NCI-H146 treated with DMSO at 0.1 percent for 48 hours (cell line): ENCODE measurements around the gene GFRA4.

Source experiments
- DNase-seq: peaks from one replicate; lab custom pipeline; 2025; ENCODE audit not compliant: unreplicated experiment; lab: John Stamatoyannopoulos, UW

Gene GFRA4

DNA sequence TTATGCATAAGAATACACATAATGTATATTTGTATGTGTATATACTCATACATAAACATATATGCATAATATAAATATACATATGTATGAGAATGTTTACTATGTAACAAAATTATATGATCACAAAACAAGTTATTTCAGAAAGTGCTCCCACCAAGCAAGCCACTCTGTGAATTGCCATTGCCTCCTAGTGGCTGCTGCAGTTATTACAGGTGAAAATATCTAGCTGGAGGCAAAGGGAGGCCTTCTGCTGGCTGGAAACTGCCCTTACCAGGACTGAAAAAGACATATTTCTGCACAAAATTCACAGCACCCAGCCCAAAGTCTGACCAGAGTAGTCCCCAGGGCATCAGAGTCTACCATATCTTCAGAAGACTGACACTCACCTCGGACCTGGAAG is 33.0 kb upstream of the GFRA4 start:
- no peak for DNase-seq

DNA sequence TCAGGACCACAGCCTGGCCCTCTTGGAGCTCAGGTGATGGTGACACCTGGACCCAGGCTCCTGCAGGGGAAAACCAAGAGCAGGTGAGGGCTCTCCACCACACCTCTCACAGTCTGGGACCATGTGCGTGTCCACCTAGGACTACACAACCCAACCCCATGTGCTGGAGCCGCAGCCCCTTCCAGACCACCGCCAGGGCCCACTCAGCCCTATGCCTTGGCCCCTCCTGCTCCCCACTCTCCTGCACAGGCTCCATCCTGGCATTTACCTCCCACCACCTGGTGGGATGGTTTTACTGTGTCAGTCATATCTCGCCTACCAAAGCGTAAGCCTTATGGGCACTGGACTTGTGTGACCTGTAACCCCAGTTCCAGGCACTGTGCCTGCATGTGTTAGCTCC is 31.7 kb upstream of the GFRA4 start:
- DNase-seq: no peak

DNA sequence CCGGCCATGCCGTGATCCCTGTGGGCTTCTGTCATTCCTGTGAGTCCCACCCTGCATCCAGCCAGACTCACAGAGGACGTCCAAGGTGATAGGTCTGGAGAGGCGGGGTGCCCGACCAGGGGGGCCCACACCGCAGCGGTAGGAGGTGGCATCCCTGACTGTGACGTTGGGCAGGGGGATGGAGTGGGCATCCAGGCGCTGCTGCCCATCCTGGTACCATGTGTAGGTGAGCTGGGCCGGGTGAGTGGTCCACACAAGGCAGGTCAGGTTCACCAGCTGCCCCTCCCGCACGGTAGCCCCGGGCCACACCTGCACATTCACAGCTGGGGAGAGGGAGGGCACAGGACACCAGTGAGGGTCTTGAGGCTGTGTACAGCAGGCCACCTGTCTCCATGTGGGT is 30.2 kb upstream of the GFRA4 start:
- no peak for DNase-seq

DNA sequence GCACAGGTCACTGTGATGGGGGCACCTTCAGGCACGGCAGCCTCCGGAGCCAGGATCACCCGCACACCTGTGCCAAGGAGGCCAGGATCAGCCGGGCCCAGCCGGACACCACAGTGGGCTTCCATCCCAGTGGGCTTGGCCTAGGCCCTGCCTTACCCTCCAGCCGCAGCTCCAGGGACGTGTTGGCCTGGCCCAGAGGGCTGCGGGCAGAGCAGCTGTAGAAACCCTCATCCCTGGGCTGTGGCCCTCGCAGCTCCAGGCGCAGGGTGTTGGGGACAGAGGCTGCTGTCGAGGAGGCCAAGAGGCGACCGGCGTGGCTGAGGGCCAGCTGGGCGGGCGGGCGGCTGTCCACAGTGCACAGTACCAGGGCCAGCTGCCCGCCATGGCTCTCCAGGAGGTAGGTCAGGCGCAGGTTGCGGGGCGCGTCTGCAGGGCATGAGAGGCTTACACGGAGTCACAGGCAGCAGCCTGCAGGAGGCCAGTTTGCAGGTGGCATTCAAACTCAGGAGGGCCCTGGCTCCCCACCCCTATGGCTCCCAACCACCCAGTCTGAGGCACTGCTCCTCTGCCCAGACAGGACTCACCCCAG is 29.6 kb upstream of the GFRA4 start:
- DNase-seq: no peak

DNA sequence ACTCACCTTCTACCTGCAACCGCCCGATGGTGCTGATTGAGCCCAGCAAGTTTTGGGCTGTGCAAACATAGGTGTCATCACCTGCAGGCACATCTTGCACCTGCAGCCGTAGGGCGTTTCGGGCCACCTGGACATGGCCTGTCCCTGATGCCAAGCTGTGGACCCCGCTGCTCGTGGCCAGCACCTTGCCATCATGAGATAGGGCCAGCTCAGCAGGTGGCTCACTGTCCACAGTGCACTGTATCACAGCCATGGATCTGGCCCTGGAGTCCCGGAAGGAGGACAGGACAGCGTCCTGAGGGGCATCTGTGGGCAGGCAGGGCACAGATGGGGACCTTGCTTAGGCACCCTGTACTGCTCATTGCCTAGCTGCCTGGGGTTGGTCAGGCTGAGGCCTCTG is 28.7 kb upstream of the GFRA4 start:
- DNase-seq: no peak

DNA sequence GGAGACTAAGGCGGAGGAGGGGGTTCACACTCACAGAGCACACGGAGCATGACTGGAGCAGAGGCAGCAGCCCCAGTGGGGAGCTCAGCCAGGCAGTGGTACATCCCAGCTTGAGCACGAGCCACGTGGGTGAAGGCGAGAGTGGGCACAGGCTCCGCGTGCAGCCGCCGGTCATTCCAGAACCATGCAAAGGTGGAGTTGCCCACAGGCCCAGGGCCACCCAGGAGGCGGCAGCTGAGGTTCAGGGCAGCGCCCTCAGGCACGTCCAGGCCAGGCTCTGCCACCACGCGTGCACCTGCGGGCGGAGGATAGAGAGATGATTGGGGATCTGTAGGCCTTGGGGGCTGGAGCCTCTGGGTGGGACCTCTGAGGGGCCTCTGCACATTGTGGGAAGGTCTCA is 28.1 kb upstream of the GFRA4 start:
- no peak for DNase-seq

DNA sequence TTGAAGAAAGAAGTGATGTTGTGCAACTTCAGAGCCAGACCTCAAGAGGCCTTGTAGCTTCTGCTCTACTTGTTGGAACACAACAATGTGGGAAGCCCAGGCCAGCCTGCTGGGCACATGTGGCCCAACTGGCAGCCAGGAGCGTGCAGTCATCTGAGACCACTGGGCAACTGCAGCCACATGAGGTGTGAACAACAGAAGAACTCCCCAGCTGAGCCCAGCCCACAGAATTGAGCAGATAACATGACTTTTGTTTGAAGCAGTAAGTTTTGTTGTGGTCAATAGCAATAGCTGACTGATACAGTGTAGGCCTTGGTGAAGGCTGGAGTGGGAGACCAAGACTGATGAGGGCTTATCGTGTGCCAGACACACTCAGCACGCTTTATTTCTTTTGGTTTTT is 27.2 kb upstream of the GFRA4 start:
- DNase-seq: no peak

DNA sequence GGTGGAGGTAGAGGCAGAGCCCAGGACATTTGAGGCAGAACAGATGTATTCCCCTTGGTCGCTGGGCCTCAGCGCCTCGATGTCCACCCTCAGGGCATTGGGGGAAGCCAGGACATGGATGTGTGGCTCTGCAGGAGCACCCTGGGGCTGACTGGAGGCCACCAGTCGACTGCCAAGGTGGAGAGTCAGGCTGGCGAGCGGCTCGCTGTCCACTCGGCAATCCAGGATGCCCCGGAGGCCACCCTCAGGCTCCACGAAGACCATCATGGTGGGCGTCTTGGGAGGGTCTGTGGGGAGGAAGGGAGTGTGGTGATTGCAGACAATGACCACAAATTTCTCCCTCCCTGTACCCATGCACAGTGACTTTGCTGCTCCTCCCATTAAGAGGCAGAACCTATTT is 26.8 kb upstream of the GFRA4 start:
- DNase-seq: no peak

DNA sequence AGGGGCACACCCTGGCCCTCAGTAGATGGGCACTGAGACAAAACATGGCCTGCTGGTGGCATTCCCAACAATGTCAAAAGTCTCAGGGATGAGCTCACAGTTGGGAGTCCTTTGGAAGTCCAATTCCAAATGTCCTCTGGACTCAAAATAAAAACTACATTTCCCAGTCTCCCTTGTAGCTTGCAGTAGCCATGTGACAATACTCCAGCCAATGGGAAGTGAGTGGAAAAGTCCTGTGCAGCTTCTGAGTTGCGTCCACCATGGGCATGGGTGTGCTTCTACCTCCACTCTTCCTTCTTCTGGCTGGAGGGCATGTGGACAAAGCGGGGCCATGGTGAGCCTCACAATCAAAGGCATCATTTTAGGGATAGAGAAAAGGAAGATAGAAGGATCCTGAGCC is 24.5 kb upstream of the GFRA4 start:
- DNase-seq: no peak

DNA sequence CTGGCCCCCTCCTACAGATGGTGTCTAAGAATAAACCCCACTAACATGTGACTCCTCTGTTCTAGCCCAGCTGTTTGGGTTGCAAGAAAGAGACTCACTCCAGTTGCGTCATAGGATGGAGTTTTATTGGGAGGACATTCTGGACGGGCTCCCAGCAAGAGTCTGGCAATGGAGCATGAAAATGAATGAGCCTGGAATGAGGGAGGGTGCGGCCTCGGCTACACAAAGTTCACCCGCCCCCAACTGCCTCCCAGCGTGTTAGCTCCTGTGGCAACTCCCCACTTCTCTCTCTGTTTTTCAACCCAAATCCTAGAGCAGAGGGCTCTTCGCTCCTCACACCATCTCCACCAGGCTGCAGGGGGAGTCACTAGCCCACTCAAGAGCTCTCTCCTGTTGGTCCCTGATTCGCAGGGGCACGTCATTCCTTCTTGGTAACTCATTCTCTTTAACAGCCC is 23.7 kb upstream of the GFRA4 start:
- DNase-seq: no peak

DNA sequence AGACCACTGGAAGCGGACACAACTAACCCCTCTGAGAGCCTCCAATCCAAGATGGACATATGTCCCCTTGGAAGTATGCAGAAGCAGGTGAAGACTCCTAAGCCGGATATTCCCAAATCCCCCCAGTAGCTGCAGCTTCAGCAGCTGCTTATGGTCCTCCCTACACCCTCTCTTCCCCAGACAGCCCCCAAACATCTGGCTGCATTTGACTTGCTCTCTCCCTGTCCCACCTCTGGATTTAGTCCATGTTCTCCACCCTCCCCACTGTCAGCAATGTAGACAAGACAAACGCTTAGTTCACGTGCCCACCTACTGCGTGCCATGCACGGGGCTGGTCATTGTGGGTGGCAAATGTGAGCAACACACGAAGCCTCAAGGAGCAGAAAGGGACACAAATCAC is 23.2 kb upstream of the GFRA4 start:
- DNase-seq: no peak

DNA sequence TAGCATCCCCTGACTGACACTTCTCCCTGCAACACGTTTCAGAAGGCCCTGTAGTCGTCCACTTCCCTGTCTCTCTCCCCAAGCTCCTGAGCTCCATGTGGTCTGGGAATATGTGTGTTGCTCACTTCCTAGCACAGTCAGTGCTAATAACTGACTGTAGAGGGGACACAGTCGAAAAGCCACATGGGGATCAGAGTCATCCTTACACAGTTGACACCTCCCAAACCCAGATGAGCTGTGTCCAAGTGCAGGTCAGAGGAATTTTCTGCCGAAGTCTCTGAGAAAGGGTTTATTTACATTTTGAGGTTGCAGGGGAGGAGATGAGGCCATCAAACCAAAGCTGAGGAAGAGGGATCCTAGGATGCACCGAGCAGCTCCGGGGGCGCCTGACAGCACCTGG is 22.1 kb upstream of the GFRA4 start:
- DNase-seq: no peak

DNA sequence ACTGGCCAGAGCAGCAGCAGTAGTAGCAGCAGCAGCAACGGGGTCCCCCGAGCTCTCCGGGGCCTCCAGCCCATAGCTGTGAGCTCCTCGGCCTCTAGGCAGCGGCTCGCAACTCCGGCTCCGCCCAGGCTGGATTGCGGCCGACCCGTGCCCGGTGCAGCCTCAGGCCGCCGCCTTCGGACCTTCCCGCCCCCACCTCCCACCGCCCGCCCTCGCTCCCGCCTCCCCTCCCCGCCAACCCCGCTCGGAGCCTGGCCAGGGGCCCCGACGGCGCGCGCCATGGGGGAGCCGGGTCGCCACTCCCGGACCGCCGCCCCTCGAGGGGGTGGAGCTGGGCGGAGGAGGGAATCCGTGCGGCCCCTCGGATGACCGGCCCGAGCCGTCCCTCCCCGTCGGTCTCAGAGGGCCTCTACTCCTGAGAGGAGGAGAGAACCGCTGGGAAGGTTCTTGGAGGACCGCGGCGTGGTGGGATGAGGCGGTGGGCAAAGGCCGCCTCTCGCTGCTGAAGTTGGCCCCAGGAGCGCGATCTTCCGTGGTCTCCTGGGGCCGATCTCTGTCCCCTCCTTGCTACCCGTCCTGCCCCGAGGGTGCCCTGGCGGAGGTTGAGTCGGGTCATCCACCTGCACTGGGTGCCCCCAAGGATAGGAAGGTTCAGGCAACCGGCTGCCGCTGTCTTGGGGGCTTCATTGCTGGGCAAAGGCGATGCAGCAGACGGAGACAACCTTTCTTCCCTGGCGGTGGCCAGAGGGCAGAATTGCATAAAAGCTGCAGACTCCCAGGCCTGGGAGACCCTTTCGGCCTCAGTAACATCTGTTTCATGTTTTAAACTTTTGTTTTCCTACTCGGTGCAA is 19.0 kb upstream of the GFRA4 start, which contains the start of gene ADAM33:
ADAM33 (minus strand) TSS at position 80 of the 851 bp plus-strand sequence; CDS start at position 74, 6 bp downstream.
- no peak for DNase-seq

DNA sequence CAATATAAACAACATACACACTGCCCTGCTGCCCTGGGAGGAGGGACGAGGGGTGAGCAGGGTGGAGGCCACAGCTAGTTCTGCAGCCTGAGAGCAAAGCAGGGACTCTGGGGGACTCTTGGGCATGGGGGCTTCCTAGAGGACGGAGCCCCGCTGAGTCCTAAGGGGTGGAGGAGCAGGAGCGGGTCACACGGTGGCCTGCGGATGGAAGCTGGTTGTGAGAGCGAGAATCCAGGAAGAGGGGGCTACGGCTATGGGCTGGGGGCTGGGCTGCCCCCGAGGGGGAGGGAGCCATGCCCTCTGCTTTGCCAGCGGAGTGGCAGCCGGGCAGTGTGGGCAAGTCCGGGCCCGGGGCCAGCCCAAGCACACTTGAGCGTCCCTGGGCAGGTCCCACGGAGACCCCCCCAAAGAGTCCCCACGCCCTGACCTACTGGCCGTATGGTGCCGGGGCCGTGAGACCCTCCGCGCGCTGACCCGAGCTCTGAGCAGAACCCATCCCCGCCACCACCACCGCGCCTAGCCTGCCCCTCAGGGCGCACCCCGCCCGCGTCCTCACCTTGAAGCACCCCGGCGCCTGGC is 18.2 kb upstream of the GFRA4 start:
- DNase-seq: no peak

DNA sequence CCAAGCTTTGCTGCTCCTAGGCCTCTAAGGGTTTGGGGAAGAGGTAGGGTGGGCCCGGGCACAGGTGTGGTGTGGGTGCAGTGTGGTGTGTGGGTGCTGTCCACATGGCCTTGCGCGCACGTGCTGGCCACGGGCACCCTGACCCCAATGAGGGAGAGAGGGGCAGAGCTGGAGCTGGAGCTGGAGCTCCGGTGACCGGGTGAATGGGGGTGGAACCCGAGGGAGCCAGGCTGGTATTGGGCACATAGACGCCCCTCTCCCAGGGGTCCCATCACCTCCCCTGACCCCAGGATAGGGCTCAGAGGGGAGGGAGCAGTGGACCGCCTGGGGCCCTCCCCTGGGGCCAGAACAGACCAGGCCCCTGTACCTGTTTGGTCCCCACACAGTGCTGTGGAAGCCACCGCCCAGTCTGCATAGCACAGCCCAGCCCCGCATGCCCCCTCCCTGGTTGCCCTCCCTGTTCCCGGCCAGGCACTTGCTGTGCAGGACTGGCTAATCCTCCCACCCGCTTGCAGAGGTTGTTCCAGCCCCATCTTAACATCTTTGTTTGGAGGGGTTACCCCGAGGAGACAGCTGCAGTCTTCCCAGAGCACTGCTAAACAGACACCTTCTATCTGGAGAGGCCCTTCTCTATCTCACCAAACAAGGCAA is 17.6 kb upstream of the GFRA4 start:
- no peak for DNase-seq

DNA sequence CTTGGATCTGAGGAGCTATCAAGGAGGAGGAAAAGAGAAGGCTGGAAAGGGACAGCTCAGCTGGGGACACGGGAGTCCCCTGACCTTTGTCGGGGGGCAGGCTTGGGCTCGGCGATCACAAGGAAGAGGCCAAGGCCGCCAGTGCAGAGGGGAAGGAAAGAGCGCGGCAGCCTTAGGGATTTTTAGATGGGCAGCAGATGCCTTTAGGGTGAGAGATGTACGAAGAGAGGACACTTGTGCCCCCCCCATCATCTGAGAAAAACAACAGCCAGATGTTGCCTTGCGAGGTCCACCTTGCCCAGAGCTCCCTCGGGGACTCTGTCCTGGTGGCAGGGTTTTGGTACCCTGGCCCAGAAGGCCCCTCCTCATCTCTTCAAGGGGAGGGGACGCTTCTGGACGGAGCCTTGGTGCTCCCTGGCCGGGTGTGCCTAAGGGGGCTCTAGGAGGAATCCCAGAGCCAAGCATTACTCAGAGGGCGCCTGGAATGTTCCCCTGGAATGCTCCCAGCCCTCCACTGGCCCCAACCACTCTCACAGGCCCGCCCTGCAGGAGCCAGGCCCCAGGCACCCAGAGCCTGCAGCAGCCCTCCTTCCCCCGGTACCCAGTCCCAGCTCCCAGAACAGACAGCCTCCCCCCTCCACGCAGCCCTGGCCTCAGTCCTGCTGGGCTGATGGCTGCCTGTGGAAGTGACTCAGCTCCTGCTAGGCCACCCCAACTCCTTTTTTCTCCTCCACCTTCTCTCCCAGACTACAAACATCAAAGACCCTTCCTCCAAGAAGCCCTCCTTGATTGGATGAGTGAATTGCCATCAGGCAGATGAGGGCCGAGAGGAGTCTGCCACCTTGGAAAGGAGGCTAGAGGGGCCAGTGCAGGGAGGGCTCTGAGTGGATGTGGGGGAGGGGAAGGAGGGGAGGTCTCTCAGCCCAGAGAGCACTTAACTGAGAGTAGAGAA is 16.8 kb upstream of the GFRA4 start:
- no peak for DNase-seq

DNA sequence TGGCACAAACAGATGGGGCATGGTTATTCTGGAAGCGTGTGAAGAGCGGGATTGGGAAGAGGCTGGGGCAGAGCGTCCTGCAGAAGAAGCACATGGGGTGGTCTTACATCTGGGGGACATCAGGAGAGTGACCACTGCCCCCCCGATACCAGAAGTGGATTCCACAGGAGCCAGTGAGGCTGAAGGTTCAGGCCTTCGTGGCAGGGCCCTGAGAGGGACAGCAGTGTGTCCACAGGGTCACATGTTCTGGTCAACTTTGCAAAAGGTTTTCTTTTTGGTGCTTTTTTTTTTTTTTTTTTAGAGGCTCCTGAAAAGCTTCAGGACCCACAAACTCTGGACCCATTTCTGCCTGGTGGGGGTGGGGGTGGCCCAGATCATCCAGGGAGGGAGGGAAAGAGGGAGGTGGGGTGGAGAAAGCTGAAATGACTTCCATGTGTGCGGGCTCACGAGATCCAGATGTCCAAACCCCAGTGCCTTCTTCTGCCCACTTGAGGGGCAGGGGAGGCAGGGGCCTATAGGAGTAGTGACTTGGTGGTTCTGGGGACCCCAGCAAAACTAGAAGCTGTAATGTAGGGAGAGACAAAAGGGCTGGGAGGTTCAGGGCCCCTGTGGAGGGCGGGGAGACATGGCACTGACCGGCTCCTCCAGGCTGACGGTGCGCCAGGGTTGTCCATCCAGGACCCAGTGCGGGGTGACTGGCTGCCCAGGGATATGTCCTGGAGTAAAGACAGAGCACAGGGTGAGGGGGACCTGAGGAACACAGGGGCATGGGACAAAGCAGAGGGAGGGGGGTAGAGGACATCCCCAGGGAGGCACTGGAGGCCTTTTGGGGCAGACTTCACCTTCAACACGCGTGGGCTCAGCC is 15.9 kb upstream of the GFRA4 start:
- no peak for DNase-seq

DNA sequence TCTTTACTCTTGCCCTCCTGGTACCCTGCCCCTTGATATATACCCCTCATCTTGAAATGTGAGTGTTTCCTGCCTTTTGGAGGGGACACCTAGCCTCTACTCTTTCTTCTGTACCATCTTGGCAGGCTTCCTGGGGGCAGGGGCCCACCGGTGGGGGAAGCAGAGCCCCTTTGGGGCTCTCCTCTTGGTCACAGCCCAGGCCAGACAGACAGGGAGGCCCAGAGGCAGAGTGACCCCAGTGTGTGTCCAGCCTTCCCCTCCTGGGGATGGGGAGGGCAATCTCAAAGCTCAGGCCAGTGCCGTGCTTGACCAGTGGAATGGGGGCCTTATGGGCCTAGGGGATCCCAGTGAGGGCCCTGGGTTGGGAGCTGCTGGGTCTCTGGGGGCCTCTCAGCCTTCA is 15.0 kb upstream of the GFRA4 start:
- no peak for DNase-seq

DNA sequence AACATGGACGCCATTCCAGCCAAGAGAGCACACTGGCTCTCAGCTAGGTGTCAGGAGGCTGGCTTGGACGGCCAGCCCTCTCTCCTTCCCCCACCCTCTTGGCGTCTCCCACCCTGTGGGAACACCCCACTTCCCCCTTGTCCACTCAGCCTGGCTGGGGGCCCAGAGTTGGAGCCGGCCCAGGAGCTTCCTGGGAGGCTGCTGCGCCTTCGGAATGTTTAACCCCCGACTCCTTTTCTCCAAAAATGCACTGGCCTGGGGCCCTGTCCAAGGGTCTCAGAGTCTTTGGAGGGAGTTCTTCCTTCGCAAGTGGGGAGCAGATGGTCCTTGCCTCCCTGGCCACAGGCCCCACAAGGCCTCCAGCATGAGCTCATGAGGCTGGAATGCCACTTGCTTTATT is 14.5 kb upstream of the GFRA4 start:
- no peak for DNase-seq
